ENCODE measurements around the gene SMIM21.

Gene SMIM21

GRCh38 chr18:75374466-75374865, 53.0 kb downstream of the SMIM21 start:
- no peak for DNase-seq

- peak; percentile 4 for DNase-seq
Measured at GRCh38 chr18:75369026-75369721, 58.3 kb downstream of the SMIM21 start.

GRCh38 chr18:75365837-75366236, 61.7 kb downstream of the SMIM21 start:
- peak; percentile 15 for DNase-seq

GRCh38 chr18:75365254-75365629, 62.3 kb downstream of the SMIM21 start:
- no peak for DNase-seq

GRCh38 chr18:75364512-75365253, 62.8 kb downstream of the SMIM21 start:
- no peak for DNase-seq

- no peak for DNase-seq
Measured at GRCh38 chr18:75363446-75364225, 63.9 kb downstream of the SMIM21 start.

GRCh38 chr18:75362435-75362834, 65.1 kb downstream of the SMIM21 start:
- DNase-seq = no peak

- DNase-seq = no peak
Measured at GRCh38 chr18:75360941-75361340, 66.6 kb downstream of the SMIM21 start.

GRCh38 chr18:75360215-75360614, 67.3 kb downstream of the SMIM21 start:
- DNase-seq = no peak

All from hematopoietic multipotent progenitor cell treated with erythropoietin and hydrocortisone succinate and interleukin-3 and kit ligand, for 4 days (in vitro differentiated cells).